ENCODE data around the gene MACROH2A1.

The MACROH2A1 gene

GRCh38 chr5:135350536-135350935, 48.5 kb downstream of the MACROH2A1 start:
- no peak for DNase-seq

DNA sequence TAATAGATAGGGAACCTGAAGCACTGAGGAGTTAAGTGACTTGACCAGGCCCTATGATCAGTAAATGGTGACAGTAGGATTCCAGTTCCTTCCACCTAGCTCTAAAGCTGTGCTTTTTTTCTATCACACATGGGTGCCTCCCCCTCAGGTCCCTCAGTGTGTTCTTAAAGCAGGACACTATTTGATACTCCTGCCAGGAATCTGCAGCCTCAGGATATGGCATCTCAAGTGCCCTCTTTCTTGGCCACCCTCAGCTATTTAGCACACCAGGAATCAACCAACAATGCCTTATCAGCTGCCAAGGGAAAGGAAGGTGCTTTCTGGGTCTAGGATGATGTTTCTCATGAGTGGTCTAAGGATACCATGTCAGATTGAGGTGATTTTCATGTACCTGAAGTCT, 49.1 kb downstream of the MACROH2A1 start:
- no peak for DNase-seq

GRCh38 chr5:135349451-135349850, 49.6 kb downstream of the MACROH2A1 start:
- no peak for DNase-seq

DNA sequence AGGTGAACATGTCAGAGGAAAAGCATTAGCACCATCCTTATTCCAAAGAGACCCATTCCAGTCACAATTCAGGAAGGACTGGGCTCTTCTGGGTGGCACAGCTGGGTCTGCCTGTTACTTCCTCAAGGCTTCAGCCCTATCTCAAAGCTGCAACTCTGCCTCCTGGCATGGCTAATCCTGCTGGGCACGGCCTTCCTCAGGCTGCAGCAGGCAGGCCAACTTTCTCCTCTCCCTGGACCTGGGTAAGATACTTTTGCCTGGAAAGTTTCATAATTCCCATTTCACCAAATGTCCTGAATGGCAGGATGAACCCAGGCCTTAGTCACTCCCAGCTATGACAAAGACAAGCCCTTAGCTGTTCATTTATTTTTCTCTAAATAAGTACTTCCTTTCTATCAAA, 50.1 kb downstream of the MACROH2A1 start:
- no peak for DNase-seq

DNA sequence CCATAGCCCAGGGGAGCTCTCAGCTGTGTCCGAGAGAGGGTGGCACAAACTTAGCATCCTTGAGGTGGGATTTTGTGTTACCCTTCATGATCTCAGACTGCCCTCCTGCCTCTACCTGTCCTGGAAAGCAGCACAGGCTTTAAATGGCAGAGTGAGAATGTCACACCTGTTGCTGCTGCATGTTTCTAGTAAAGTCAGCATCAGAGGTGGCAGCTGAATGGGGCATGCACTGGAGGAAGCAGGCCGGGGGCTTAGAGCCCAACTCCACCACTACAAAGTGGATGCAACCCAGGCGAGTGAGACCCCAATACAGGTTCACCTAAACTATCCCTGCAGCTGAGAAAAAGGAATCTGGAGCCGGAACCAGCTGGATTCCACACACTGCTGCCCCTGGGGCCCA, 51.6 kb downstream of the MACROH2A1 start:
- DNase-seq = no peak

- DNase-seq = no peak
These were observed 52.9 kb downstream of the MACROH2A1 start for GRCh38 chr5:135345956-135346731.

DNA sequence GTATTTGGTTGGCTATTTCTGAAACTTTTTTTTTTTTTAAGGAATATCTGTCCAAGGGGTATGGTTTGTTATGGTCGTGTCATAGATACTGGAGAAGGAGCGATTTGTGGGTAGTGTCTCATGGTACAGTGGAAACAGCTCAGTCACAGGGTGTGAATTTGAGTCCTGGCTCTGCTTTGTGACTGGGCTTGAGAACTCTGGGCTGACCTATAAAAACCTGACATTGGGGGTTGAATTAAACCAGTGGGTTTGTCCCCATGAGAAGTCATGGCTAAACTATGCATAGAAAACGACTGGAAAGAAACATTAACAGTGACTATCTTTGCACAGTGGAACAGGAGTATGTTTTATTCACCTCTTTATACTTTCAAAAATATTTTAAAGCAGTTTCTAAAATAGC, 54.7 kb downstream of the MACROH2A1 start:
- DNase-seq = no peak

DNA sequence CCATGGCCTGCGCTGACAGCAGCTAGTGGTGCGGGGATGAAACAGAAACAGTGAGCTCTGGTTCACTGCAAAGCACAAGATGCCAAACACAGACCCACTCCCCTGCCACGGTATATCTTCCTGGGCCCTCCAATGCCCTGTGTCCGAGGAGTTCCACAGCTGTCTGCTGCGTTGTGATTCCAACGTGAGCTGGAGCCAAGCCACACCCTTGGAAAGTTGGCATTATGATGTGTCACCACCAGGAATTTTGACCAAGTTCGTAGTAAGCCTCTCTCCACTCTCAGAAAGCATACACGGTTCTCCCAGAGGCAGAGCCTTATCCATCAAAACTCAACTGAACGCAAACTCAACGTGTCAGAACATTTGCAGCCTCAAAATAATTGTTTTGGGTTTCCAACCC, 55.6 kb downstream of the MACROH2A1 start:
- no peak for DNase-seq

DNA sequence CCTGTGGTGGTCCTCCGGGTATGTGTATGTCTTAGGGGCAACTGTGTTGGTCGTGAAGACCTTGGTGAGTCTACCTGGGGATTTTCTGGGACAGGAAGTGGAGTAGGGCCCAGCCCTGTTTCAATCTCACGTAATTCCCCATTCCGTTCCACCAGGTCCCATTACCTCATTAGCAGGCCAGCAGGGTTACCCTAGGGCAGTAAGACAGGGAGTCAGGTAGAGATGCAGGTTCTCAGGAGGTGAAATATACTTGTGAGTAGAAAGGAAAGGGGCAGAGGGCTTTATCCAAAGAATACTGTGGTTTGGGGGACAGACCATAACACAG, 56.5 kb downstream of the MACROH2A1 start:
- no peak for DNase-seq

DNA sequence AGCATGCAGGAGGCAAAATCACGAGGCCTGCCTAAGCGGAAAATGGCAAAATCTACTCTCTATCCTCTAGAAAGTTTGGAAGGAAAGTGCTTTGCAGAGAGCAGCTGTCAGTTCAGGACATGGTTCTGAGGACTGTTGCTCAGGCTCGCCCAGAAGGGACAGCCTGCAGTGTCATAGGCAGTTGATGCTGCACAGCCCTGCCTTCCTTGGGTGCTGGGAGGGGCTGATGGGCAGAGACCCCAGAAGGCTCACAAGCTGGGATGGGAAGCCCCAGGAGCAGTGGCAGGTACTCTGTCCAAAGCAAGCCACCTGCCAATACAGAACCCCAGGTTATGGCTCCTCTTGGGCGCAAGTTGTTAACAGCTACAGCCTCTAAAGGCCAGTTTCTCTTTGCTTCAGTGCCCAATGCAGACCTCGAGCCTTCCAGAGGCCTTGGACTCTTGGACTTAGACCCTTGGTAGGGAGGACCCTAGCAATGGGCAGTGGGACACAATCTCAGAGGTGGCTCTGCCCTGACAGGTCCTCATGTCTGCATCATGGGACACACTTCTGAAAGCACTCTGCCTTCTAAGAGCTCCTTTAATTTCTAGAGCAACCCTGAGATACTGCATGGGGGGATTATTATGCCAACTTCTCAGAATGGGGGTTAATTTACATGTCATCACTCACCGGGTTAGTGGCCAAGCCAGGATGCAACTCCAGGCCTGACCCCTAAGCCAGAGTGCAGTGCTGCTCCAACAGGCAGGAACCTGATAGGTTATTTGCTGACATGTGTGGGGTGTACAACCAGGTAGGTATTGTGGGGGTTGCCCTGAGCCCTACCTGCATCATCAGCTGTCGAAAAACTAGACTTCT, 57.1 kb downstream of the MACROH2A1 start:
- DNase-seq = no peak

- DNase-seq = no peak
These were observed 57.9 kb downstream of the MACROH2A1 start for GRCh38 chr5:135341016-135341666.

- DNase-seq = no peak
These were observed 58.5 kb downstream of the MACROH2A1 start for GRCh38 chr5:135340568-135340967.

- no peak for DNase-seq
These were observed 59.4 kb downstream of the MACROH2A1 start for GRCh38 chr5:135339623-135340022.

- no peak for DNase-seq
These were observed 59.8 kb downstream of the MACROH2A1 start for GRCh38 chr5:135339189-135339588.

DNA sequence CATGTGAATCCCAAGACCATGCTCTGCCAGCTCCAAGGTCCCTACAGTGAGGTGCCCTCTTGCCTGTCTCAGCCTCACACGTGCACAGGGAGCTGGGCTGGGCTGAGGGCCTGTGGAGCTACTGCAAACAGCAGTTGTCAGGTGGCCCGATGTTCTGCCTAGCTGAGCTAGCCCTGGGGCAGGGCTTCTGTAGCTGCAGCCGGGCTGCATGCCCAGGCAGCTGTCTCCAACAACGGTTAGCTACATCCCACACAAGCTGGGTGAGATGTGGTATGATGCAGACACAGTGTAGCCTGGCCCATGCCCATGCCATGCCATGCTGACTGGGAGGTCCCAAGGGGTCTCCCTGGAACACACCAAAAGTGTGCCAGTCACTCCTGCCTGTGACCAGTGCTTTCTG, 62.0 kb downstream of the MACROH2A1 start:
- no peak for DNase-seq

DNA sequence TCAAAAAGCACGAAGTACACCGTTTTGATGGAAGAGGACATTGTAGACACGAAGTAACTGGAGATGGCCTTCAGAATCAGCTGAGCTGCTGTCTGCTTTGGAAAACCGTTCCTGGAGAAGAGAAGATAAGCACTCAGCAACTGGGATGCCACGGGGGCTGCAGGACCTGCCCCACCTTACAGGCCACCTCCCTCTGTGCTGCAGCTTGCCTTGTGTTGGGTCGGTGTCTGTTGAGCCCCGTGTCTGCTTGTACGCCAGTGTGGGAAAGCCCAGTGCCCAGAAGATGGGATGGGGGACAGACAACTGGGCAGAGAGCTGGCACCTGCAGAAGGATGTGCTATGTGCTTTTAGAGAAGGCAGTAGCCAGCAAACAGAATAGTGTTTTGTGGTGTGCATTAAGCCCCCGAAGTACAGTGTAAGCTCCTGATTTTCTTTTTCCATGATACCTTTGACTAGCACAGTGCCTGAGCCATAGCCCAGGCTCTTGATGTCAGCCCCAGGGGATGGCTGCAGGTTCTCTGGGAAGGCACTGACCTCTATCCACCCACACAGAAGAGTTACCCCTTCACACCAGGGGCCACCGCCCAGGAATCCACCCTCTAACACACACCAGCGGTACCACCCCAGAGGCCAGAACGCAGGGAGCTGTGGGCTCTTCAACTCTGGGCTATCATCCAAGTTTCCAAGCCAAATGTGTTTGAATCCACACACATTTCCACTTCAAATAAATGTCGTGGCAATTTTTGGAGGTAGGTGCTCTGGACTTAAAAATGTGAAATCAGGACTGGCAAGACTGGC, 63.8 kb downstream of the MACROH2A1 start:
- DNase-seq = no peak

- DNase-seq = no peak
These were observed 65.1 kb downstream of the MACROH2A1 start for GRCh38 chr5:135333732-135334515.

DNA sequence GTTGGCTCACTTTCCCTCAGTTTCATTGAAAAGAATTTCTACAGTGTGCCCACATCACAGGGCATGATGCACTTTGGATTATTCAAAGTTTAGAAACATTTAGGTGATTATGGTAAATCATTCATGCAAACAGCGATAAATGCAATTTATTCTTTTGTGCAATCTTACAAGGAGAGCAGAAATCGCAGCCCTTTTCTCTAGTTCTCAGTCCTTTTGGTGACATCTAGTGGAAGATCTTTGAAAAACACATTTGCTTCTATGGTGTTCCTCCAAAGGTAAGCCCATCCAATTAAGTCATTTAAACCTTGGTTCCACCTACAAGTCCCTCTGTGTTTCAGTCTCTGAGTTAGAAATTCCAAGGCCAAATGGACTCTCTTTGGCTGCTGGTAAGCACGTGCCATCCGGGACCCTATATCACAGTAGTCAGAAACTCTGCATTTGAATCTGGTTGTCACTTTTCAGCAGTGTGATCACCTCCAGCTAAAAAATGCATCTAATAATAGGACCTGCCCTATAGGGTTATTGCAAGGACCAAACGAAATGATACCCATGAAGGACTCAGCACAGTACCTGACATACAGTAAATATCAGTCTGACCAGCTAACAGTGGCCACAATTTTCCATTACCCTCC, 66.4 kb downstream of the MACROH2A1 start:
- DNase-seq = no peak

GRCh38 chr5:135331612-135332011, 67.4 kb downstream of the MACROH2A1 start:
- DNase-seq = no peak

DNA sequence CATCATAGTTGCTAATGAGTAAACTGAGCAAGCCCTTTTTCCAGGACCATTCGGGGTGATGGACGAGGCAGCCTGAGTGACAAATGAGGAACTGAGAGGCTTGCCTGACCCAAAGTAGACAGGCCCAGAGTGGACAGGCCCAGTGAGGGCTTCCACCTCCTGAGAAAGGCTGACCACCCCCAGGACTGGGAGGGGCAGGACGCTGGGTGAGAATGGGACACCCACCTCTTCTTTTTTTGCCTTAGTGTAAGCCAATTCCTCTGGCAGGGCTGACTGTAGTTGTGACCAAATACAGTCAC, 68.3 kb downstream of the MACROH2A1 start:
- DNase-seq = no peak

- DNase-seq = no peak
These were observed 68.9 kb downstream of the MACROH2A1 start for GRCh38 chr5:135329913-135330797.
